ENCODE measurements around the gene NCOA3. TPM values are rescaled to one million over a fixed set of nuclear protein-coding genes. Genes with fewer than 3 reads are reported as not detected.

NCOA3 gene
- total and polyA plus RNA-seq, 3 donors from 2014 or later: 18.1 to 32.5 (median 27.6) TPM

DNA sequence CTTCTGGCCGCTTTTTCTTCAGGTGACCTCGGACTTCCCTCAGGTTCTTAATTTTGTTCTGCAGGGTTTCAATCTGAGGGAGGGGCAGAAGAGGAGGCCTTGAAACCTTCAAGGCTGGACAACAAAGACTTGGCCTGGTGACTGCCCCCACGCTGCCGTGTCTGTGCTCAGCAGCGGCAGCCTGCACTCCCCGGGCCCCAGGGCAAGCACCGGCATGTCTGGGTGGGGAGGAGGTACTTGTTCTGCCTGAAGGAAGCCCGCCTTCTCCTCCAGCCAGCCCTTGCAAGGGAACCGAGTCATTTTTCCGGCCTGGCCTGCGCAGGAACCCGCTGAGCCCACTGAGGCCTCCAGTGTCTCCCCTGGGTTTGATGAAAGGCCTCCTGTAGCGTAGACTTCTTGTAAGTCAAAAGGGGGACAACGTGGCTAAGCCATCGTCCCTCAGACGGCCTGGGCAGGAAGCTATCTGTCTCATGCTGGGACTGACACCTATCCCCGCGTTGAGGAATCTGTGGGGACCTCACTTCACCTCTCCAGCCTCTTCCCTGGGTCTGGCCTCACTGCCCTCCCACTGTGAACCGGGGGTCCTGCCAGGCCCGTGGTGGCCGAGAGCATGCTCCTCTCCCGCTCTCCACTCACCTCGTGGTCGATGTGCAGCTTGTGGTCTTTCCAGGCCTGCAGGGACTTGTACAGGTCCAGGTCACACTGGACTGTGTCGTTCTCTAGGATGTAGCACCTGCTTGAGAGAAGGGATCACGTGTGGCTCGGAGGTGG lies 163.7 kb downstream of the NCOA3 start:
- TF ChIP-seq POLR2A (IDR thresholded peaks at IDR 0.05): no peak
- TF ChIP-seq, protein P1, sequence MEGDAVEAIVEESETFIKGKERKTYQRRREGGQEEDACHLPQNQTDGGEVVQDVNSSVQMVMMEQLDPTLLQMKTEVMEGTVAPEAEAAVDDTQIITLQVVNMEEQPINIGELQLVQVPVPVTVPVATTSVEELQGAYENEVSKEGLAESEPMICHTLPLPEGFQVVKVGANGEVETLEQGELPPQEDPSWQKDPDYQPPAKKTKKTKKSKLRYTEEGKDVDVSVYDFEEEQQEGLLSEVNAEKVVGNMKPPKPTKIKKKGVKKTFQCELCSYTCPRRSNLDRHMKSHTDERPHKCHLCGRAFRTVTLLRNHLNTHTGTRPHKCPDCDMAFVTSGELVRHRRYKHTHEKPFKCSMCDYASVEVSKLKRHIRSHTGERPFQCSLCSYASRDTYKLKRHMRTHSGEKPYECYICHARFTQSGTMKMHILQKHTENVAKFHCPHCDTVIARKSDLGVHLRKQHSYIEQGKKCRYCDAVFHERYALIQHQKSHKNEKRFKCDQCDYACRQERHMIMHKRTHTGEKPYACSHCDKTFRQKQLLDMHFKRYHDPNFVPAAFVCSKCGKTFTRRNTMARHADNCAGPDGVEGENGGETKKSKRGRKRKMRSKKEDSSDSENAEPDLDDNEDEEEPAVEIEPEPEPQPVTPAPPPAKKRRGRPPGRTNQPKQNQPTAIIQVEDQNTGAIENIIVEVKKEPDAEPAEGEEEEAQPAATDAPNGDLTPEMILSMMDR (IDR thresholded peaks at IDR 0.05): no peak
- no peaks in the 10 kb centered on the region for H3K36me3 ChIP-seq (ENCODE audit: low read depth, missing control alignments)

DNA sequence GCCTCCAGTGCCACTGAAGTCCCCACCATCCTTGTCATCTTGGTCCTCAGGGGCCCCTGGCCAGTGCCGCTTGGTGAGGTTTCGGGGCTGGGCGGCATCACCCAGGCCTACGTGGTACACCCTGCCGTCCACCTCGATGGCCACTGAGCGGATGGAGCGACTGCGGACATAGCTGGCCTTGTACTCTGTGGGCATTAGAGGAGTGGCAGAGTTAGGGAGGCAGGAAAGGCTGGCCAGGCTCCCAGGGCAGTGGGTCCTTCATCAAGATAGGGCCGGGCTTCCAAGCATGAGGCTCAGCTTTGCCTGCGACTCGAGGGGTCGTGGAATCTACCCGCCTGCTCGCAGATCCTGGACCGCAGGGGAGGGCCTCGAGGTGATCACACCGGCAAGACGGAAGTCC lies 164.6 kb downstream of the NCOA3 start:
- intact Hi-C loops (cut with DNase I; ENCODE audit: low total_unique reads): no loop called here
- no peaks in the 10 kb centered on the region for H3K36me3 ChIP-seq (ENCODE audit: low read depth, missing control alignments)
- 92 to 94% methylated on average over 10 to 19 of the region's 19 CpGs for WGBS, 2 donors

More for the DNA sequence above, 163.7 kb downstream of the NCOA3 start:
- peaks cover 42% of the 10 kb centered on the region for H3K4me1 ChIP-seq
- 71 to 88% methylated on average over 14 to 26 of the region's 27 CpGs for WGBS, 2 donors
- no peaks in the 10 kb centered on the region for H3K9me3 ChIP-seq
- peak; percentile 49 for DNase-seq
- H3K27ac ChIP-seq: peak overlapping the region; percentile 35 to 69
- intact Hi-C loops (cut with DNase I; ENCODE audit: low total_unique reads): no loop called here
- H3K27me3 ChIP-seq: no peaks in the 10 kb centered on the region
- H3K4me3 ChIP-seq: no peak overlapping the region

DNA sequence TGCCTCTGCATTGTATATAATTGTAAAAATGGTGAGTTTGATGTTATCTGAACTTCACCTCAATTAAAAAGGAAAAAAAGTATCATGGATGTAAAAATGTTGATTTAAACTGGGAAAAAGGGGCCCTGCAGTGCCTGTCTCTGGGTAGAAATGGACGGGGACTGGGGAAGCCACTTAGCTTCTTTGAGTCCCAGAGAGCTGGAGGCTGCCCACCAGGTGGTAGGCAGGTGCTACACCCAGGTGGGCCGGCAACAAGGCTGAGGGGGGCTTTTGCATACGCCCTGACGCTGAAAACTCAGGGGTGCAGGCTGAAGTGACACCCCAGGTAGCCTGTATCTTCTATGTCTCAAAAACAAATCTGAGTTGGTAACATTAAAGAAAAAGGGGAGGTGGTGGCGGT lies 165.4 kb downstream of the NCOA3 start:
- DNase-seq: no peak
- Histone ChIP-seq H3K36me3 (ENCODE audit: low read depth, missing control alignments) (no peaks in the 10 kb centered on the region), H3K27ac (no peak overlapping the region), H3K4me3 (no peak overlapping the region), H3K27me3 (no peaks in the 10 kb centered on the region), H3K4me1 (peaks cover 32% of the 10 kb centered on the region), H3K9me3 (no peaks in the 10 kb centered on the region)
- 88 to 91% methylated on average over 5 of the region's 5 CpGs for WGBS, 2 donors
- intact Hi-C loops (cut with DNase I; ENCODE audit: low total_unique reads): no loop called here
- no peak for TF ChIP-seq POLR2A (IDR thresholded peaks at IDR 0.05)
- TF ChIP-seq, protein P1 (IDR thresholded peaks at IDR 0.05): no peak

More for the DNA sequence above, 164.6 kb downstream of the NCOA3 start:
- no peak for TF ChIP-seq POLR2A (IDR thresholded peaks at IDR 0.05)
- TF ChIP-seq, protein P1 (IDR thresholded peaks at IDR 0.05): no peak
- H3K27me3 ChIP-seq: no peaks in the 10 kb centered on the region
- peaks cover 35% of the 10 kb centered on the region for H3K4me1 ChIP-seq
- no peak for DNase-seq
- H3K4me3 ChIP-seq: no peak overlapping the region
- H3K27ac ChIP-seq: no peak overlapping the region
- H3K9me3 ChIP-seq: no peaks in the 10 kb centered on the region

DNA sequence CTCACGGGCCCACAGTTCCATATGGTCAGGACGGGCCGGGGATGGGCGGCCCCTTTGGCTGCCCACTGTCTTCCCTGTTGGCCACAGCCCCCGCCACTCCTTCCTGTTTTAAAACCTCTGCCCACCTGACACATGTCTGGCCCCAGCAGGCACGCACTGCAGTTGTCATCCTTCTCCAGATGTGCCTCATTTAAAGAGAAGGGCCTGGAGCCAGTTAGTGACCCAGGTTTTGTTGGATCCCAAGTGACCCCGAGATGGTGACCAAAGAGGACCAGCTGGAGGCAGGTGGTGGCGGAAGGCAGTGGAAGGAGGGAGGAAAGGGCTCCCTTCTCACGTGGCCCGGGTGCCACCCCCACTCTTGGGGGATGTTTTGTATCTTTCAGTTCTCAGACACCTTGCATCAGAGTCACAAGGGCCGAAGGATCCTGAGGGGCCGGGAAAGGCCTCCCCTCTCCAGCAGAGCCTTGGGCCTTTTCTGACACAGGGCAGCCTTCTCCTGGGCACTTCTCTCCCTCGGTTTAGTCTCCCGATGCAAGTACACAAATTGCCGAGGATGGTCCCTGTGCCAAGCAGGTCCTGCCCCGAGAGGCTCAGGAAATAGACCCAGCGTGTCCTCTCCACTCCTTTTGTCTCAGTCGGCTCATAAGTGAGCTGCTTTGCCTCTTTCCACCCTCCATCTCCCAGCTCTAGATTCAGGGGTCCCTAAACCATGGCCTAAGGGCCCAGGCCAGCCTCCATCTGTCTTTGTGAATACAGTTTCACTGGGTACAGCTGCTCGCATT lies 166.0 kb downstream of the NCOA3 start:
- Histone ChIP-seq H3K9me3 (no peaks in the 10 kb centered on the region), H3K27me3 (no peaks in the 10 kb centered on the region), H3K4me3 (no peak overlapping the region), H3K27ac (no peak overlapping the region), H3K36me3 (ENCODE audit: low read depth, missing control alignments) (no peaks in the 10 kb centered on the region), H3K4me1 (peaks cover 31% of the 10 kb centered on the region)
- DNase-seq: no peak
- intact Hi-C loops (cut with DNase I; ENCODE audit: low total_unique reads): no loop called here
- WGBS, 2 donors: 81 to 87% methylated on average over 17 to 19 of the region's 19 CpGs
- TF ChIP-seq, protein P1 (IDR thresholded peaks at IDR 0.05): no peak
- TF ChIP-seq POLR2A (IDR thresholded peaks at IDR 0.05): no peak
